WTC11 (cell line): ENCODE measurements around the gene TNIK. TPM values are rescaled to one million over a fixed set of nuclear protein-coding genes. Genes with fewer than 3 reads are reported as not detected.

Experiments used
- ATAC-seq: fragments of 200-7000 bp; cut with Tn5 transposase; 2 replicates; pipeline ENCODE4 v1.10.0; 2021; ENCODE audit warnings: mild to moderate bottlenecking, moderate library complexity
- CTCF ChIA-PET: fragments of 300-600 bp; sonication (Branson Sonifier 250); formaldehyde crosslinking; loops from one replicate; lab custom pipeline; 2021; ENCODE audit warnings: antibody characterized with exemption; lab: Charles Lee
- POLR2A ChIA-PET: fragments of 350-600 bp; sonication (Branson Sonifier 250); formaldehyde crosslinking; loops from one replicate; lab custom pipeline; 2021; ENCODE audit warnings: antibody characterized with exemption; lab: Charles Lee
- DNase-seq: peaks from one replicate; pipeline ENCODE4 v3.0.0; 2021; ENCODE audit warnings: low spot score
- H3K27ac Mint-ChIP-seq: 2 replicates; pipeline ENCODE4 v1.8.0; 2021; ENCODE audit warnings: mixed read lengths
- H3K27me3 Mint-ChIP-seq: 2 replicates; pipeline ENCODE4 v1.8.0; 2021; ENCODE audit warnings: low read depth, mild to moderate bottlenecking, moderate library complexity, mixed read lengths
- H3K36me3 Mint-ChIP-seq: 2 replicates; pipeline ENCODE4 v1.8.0; 2021; ENCODE audit warnings: mixed read lengths
- H3K4me1 Mint-ChIP-seq: 2 replicates; pipeline ENCODE4 v1.8.0; 2022; ENCODE audit warnings: mixed read lengths
- H3K4me3 Mint-ChIP-seq: 2 replicates; pipeline ENCODE4 v1.8.0; 2021; ENCODE audit warnings: mild to moderate bottlenecking, moderate library complexity, mixed read lengths
- H3K9me3 Mint-ChIP-seq: 2 replicates; pipeline ENCODE4 v1.8.0; 2021; ENCODE audit warnings: mixed read lengths
- CBFB ChIP-seq: sonication (generic); formaldehyde crosslinking; IDR thresholded peaks from 2 replicates; pipeline ENCODE4 v1.8.1; 2022; ENCODE audit warnings: mild to moderate bottlenecking, low read depth, missing genetic modification reagents
- ELF4 ChIP-seq: sonication (generic); formaldehyde crosslinking; IDR thresholded peaks from 2 replicates; pipeline ENCODE4 v1.8.1; 2022; ENCODE audit warnings: low read depth, mild to moderate bottlenecking, moderate library complexity, missing genetic modification reagents
- FOXJ3 ChIP-seq: sonication (generic); formaldehyde crosslinking; IDR thresholded peaks from 2 replicates; pipeline ENCODE4 v1.9.0; 2021; ENCODE audit warnings: missing genetic modification reagents, mild to moderate bottlenecking, borderline replicate concordance
- FOXP1 ChIP-seq: sonication (generic); formaldehyde crosslinking; IDR thresholded peaks from 2 replicates; pipeline ENCODE4 v1.8.0; 2022; ENCODE audit warnings: missing genetic modification reagents, mild to moderate bottlenecking, moderate library complexity, borderline replicate concordance
- GABPB1 ChIP-seq: sonication (generic); formaldehyde crosslinking; IDR thresholded peaks from 2 replicates; pipeline ENCODE4 v1.8.1; 2023; ENCODE audit warnings: mild to moderate bottlenecking, missing genetic modification reagents
- GRHL2 ChIP-seq: fragments of 250-450 bp; sonication (Bioruptor Pico); IDR thresholded peaks from 2 replicates; pipeline ENCODE4 v1.8.0; 2022; ENCODE audit warnings: mild to moderate bottlenecking, moderate library complexity; ENCODE audit not compliant: insufficient replicate concordance, severe bottlenecking
- JAZF1 ChIP-seq: fragments of 250-450 bp; sonication (Bioruptor Pico); IDR thresholded peaks from 2 replicates; pipeline ENCODE4 v1.9.0; 2021; ENCODE audit warnings: moderate library complexity, mild to moderate bottlenecking, inconsistent platforms
- NFATC4 ChIP-seq: fragments of 250-450 bp; sonication (Bioruptor Pico); IDR thresholded peaks from 2 replicates; pipeline ENCODE4 v1.9.0; 2021; ENCODE audit warnings: mild to moderate bottlenecking
- NFE2L1 ChIP-seq: sonication (generic); formaldehyde crosslinking; IDR thresholded peaks from 2 replicates; pipeline ENCODE4 v1.8.1; 2023; ENCODE audit warnings: missing genetic modification reagents
- NR1H2 ChIP-seq: sonication (generic); formaldehyde crosslinking; IDR thresholded peaks from 2 replicates; pipeline ENCODE4 v1.9.0; 2021; ENCODE audit warnings: mild to moderate bottlenecking, moderate library complexity, missing genetic modification reagents
- TEAD4 ChIP-seq: sonication (generic); formaldehyde crosslinking; IDR thresholded peaks from 2 replicates; pipeline ENCODE4 v1.8.0; 2022; ENCODE audit warnings: mild to moderate bottlenecking, missing genetic modification reagents
- ZBTB21 ChIP-seq: sonication (generic); formaldehyde crosslinking; IDR thresholded peaks from 2 replicates; pipeline ENCODE4 v1.8.1; 2023; ENCODE audit warnings: mild to moderate bottlenecking, missing genetic modification reagents, borderline replicate concordance
- ZNF232 ChIP-seq: sonication (generic); formaldehyde crosslinking; IDR thresholded peaks from 2 replicates; pipeline ENCODE4 v1.8.0; 2022; ENCODE audit warnings: mild to moderate bottlenecking, missing genetic modification reagents
- ZNF423 ChIP-seq: fragments of 250-450 bp; sonication (Bioruptor Pico); IDR thresholded peaks from 2 replicates; pipeline ENCODE4 v2.1.2; 2022; ENCODE audit warnings: mild to moderate bottlenecking, moderate library complexity
- ZNF425 ChIP-seq: fragments of 250-450 bp; sonication (Bioruptor Pico); conservative IDR thresholded peaks from 2 replicates; pipeline ENCODE4 v1.9.0; 2021; ENCODE audit warnings: mild to moderate bottlenecking
- ZNF512 ChIP-seq: sonication (generic); formaldehyde crosslinking; IDR thresholded peaks from 2 replicates; pipeline ENCODE4 v1.8.1; 2022; ENCODE audit warnings: missing genetic modification reagents, borderline replicate concordance
- ZNF532 ChIP-seq: fragments of 250-450 bp; sonication (Bioruptor Pico); IDR thresholded peaks from 2 replicates; pipeline ENCODE4 v1.9.0; 2021; ENCODE audit warnings: mild to moderate bottlenecking, borderline replicate concordance
- total RNA-seq: library from RNA; stranded (reverse); gene quantifications from 3 replicates; pipeline ENCODE4 v1.2.3, GENCODE V29; 2021

TNIK gene
- total RNA-seq, 1 experiment from 2014 or later, result 50.3 TPM

- TF ChIP-seq NFE2L1 (CRISPR knock-in tag) (no peak), GABPB1 (CRISPR knock-in tag) (peak; percentile 97)
- POLR2A ChIA-PET, result no interaction called here
- CTCF ChIA-PET, result no interaction called here
- Mint-ChIP-seq H3K36me3 (no peaks in the 10 kb centered on the region), H3K27ac (no peak overlapping the region), H3K4me1 (peaks cover 6% of the 10 kb centered on the region), H3K27me3 (no peaks in the 10 kb centered on the region; the same call in 1 of the 2 replicates), H3K9me3 (no peaks in the 10 kb centered on the region), H3K4me3 (no peak overlapping the region)
- DNase-seq (no peak), ATAC-seq (no peak)
Measured at GRCh38 chr3:171044835-171045793, 415.1 kb downstream of the TNIK start.

GRCh38 chr3:171044384-171044783 is 415.8 kb downstream of the TNIK start:
- Mint-ChIP-seq H3K27ac (no peak overlapping the region), H3K4me3 (no peak overlapping the region), H3K9me3 (no peaks in the 10 kb centered on the region), H3K4me1 (peaks cover 2% of the 10 kb centered on the region), H3K27me3 (no peaks in the 10 kb centered on the region; the same call in 1 of the 2 replicates), H3K36me3 (no peaks in the 10 kb centered on the region)
- TF ChIP-seq ZBTB21 (CRISPR knock-in tag) (no peak), ELF4 (CRISPR knock-in tag) (no peak), ZNF425 (no peak), ZNF232 (CRISPR knock-in tag) (no peak), JAZF1 (CRISPR knock-in tag) (no peak), ZNF423 (CRISPR knock-in tag) (no peak), NFE2L1 (CRISPR knock-in tag) (no peak), ZNF512 (CRISPR knock-in tag) (no peak), NFATC4 (CRISPR knock-in tag) (no peak), NR1H2 (CRISPR knock-in tag) (no peak), GRHL2 (CRISPR knock-in tag) (no peak), CBFB (CRISPR knock-in tag) (no peak), ZNF532 (CRISPR knock-in tag) (no peak), TEAD4 (CRISPR knock-in tag) (no peak), FOXJ3 (CRISPR knock-in tag) (no peak), FOXP1 (CRISPR knock-in tag) (no peak)
- POLR2A ChIA-PET, result no interaction called here
- CTCF ChIA-PET, result no interaction called here
- ATAC-seq (no peak), DNase-seq (no peak)
